Stimulated activated CD8-positive, alpha-beta memory T cell treated with anti-CD3 and anti-CD28 coated beads, Interleukin-15, amount 100 ng/mL, for 24 hours (primary cell): ENCODE results near the gene REEP2.
"Not testable (repeated sequence)": the region's sequence is repeated elsewhere in the genome, so short reads cannot be mapped to it uniquely, and the experiment has no call there.

Source experiments
- DNase-seq: peaks from one replicate; pipeline ENCODE4 v3.0.0-alpha.2; 2020; ENCODE audit warnings: low read depth

Gene REEP2

GRCh38 chr5:138466125-138466899 is 27.5 kb downstream of the REEP2 start:
- DNase-seq, result no peak

- DNase-seq, result no peak
These were observed 28.2 kb downstream of the REEP2 start for GRCh38 chr5:138466900-138467710.

- DNase-seq, result no peak
These were observed 28.9 kb downstream of the REEP2 start for GRCh38 chr5:138467711-138468132.

- DNase-seq, result no peak
These were observed 29.5 kb downstream of the REEP2 start for GRCh38 chr5:138468133-138468965.

GRCh38 chr5:138468966-138469539 is 30.2 kb downstream of the REEP2 start:
- no peak for DNase-seq

GRCh38 chr5:138469540-138470321 is 30.9 kb downstream of the REEP2 start:
- no peak for DNase-seq

GRCh38 chr5:138470322-138471051 is 31.6 kb downstream of the REEP2 start:
- DNase-seq, result no peak

- no peak for DNase-seq
These were observed 32.1 kb downstream of the REEP2 start for GRCh38 chr5:138471052-138471361.

- no peak for DNase-seq
These were observed 33.5 kb downstream of the REEP2 start for GRCh38 chr5:138472353-138472752.

GRCh38 chr5:138473151-138473550 is 34.3 kb downstream of the REEP2 start:
- not testable (repeated sequence) for DNase-seq

- no peak for DNase-seq
These were observed 38.1 kb downstream of the REEP2 start for GRCh38 chr5:138476918-138477317.

- DNase-seq, result no peak
These were observed 43.8 kb downstream of the REEP2 start for GRCh38 chr5:138482638-138483037.

- no peak for DNase-seq
These were observed 49.7 kb downstream of the REEP2 start for GRCh38 chr5:138488481-138488945.

GRCh38 chr5:138489683-138490061 is 50.8 kb downstream of the REEP2 start:
- DNase-seq, result no peak

- DNase-seq, result no peak
These were observed 51.9 kb downstream of the REEP2 start for GRCh38 chr5:138490648-138491283.

GRCh38 chr5:138491284-138491648 is 52.4 kb downstream of the REEP2 start:
- DNase-seq, result no peak

- DNase-seq, result peak; percentile 61
These were observed 53.1 kb downstream of the REEP2 start for GRCh38 chr5:138491669-138492559.

- DNase-seq, result no peak
These were observed 53.7 kb downstream of the REEP2 start for GRCh38 chr5:138492560-138493045.

- DNase-seq, result no peak
These were observed 56.5 kb downstream of the REEP2 start for GRCh38 chr5:138495351-138495750.
